Keratinocyte (primary cell): ENCODE data around the gene PALM2AKAP2.

Experiments
- CTCF ChIP-seq, 3 experiments: IDR thresholded peaks in 1 of 3; conservative IDR thresholded peaks in 1 of 3; optimal IDR thresholded peaks in 1 of 3; 2 replicates in 2 of 3; 3 replicates in 1 of 3; pipeline versions ENCODE3 to v1.5.1; 2011; ENCODE audit warnings: low read length in 3 of 3, mild to moderate bottlenecking in 3 of 3, moderate library complexity in 2 of 3, control low read depth in 1 of 3, inconsistent platforms in 1 of 3; ENCODE audit not compliant: insufficient read depth in 2 of 3; ENCODE audit errors: extremely low read depth in 1 of 3
- EZH2 ChIP-seq: IDR thresholded peaks from one replicate; pipeline ENCODE4 v1.6.1; 2012; ENCODE audit warnings: inconsistent platforms, mild to moderate bottlenecking, low read length, moderate library complexity

GRCh38 chr9:109805050-109805449 lies 25.1 kb downstream of the PALM2AKAP2 start:
- TF ChIP-seq EZH2 (no peak), CTCF (optimal IDR thresholded peaks at IDR 0.05 in 1 of 3, IDR thresholded peaks at IDR 0.05 in 1 of 3, conservative IDR thresholded peaks at IDR 0.05 in 1 of 3; ENCODE audit: extremely low read depth in 1 of 3, insufficient read depth in 2 of 3, low read length in 3 of 3) (no peak)
